Measurements from ENCODE around the gene RAD51B.

RAD51B gene

DNA sequence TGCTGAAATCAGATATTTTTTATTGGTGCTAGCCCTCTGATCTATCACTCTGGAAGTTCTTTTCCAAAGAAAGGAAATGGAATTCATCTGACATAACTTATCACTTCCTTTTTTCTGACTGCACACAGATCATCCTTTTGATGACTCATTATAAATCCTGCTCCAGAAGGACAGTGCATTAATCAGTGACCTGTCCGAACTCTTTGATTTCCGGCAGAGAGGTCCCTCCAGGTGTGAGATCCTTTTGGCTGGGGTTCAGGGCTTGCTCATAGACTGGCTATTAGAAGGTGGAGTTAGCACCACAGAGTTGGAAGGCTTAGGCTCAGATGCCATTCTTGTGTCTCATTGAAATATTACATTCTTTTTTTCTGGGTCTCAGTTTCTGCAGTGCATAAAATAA lies 645.1 kb downstream of the RAD51B start:
- TF ChIP-seq, protein P1, sequence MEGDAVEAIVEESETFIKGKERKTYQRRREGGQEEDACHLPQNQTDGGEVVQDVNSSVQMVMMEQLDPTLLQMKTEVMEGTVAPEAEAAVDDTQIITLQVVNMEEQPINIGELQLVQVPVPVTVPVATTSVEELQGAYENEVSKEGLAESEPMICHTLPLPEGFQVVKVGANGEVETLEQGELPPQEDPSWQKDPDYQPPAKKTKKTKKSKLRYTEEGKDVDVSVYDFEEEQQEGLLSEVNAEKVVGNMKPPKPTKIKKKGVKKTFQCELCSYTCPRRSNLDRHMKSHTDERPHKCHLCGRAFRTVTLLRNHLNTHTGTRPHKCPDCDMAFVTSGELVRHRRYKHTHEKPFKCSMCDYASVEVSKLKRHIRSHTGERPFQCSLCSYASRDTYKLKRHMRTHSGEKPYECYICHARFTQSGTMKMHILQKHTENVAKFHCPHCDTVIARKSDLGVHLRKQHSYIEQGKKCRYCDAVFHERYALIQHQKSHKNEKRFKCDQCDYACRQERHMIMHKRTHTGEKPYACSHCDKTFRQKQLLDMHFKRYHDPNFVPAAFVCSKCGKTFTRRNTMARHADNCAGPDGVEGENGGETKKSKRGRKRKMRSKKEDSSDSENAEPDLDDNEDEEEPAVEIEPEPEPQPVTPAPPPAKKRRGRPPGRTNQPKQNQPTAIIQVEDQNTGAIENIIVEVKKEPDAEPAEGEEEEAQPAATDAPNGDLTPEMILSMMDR (IDR thresholded peaks at IDR 0.05; ENCODE audit: low read length), result no peak
- H3K9ac ChIP-seq (ENCODE audit: low read length), result no peak overlapping the region
- H3K9me2 ChIP-seq (replicated peaks; ENCODE audit: insufficient read depth, low read length), result no peaks in the 10 kb centered on the region
- H3F3A ChIP-seq (ENCODE audit: insufficient read depth, low read length), result no peaks in the 10 kb centered on the region
- H3K4me1 ChIP-seq (ENCODE audit: low read length), result no peaks in the 10 kb centered on the region
- no peaks in the 10 kb centered on the region for H3K36me3 ChIP-seq (replicated peaks; ENCODE audit: insufficient read depth, low read length)
- no peaks in the 10 kb centered on the region for H3K79me2 ChIP-seq (ENCODE audit: low read length)
- H4K20me1 ChIP-seq (ENCODE audit: insufficient read depth, low read length), result no peaks in the 10 kb centered on the region
- H3K27ac ChIP-seq (ENCODE audit: low read length), result no peak overlapping the region
- H3K27me3 ChIP-seq (replicated peaks; ENCODE audit: insufficient read depth, low read length), result no peaks in the 10 kb centered on the region
- no peaks in the 10 kb centered on the region for H3K9me3 ChIP-seq (replicated peaks; ENCODE audit: insufficient read depth, low read length)
- DNase-seq, result no peak
- H3K4me2 ChIP-seq (ENCODE audit: low read depth, low read length), result no peak overlapping the region
- H3K4me3 ChIP-seq (ENCODE audit: low read length), result no peak overlapping the region
- no peak overlapping the region for H2AFZ ChIP-seq (ENCODE audit: low read length)

GRCh38 chr14:68466491-68466977 lies 647.0 kb downstream of the RAD51B start:
- no peaks in the 10 kb centered on the region for H3K9me2 ChIP-seq (replicated peaks; ENCODE audit: insufficient read depth, low read length)
- H2AFZ ChIP-seq (ENCODE audit: low read length), result no peak overlapping the region
- H3K79me2 ChIP-seq (ENCODE audit: low read length), result no peaks in the 10 kb centered on the region
- no peaks in the 10 kb centered on the region for H3K36me3 ChIP-seq (replicated peaks; ENCODE audit: insufficient read depth, low read length)
- H3K9me3 ChIP-seq (replicated peaks; ENCODE audit: insufficient read depth, low read length), result no peaks in the 10 kb centered on the region
- no peak overlapping the region for H3K4me3 ChIP-seq (ENCODE audit: low read length)
- H3K27ac ChIP-seq (ENCODE audit: low read length), result no peak overlapping the region
- H4K20me1 ChIP-seq (ENCODE audit: insufficient read depth, low read length), result no peaks in the 10 kb centered on the region
- no peaks in the 10 kb centered on the region for H3K4me1 ChIP-seq (ENCODE audit: low read length)
- no peaks in the 10 kb centered on the region for H3F3A ChIP-seq (ENCODE audit: insufficient read depth, low read length)
- H3K4me2 ChIP-seq (ENCODE audit: low read depth, low read length), result no peak overlapping the region
- TF ChIP-seq, protein P1 (IDR thresholded peaks at IDR 0.05; ENCODE audit: low read length), result no peak
- TF ChIP-seq EZH2 (optimal IDR thresholded peaks at IDR 0.05; ENCODE audit: low read depth, low read length), result no peak
- TF ChIP-seq EZH2phosphoT487 (IDR thresholded peaks at IDR 0.05; ENCODE audit: low read length), result no peak
- no peaks in the 10 kb centered on the region for H3K27me3 ChIP-seq (replicated peaks; ENCODE audit: insufficient read depth, low read length)
- no peak overlapping the region for H3K9ac ChIP-seq (ENCODE audit: low read length)
- DNase-seq, result no peak

DNA sequence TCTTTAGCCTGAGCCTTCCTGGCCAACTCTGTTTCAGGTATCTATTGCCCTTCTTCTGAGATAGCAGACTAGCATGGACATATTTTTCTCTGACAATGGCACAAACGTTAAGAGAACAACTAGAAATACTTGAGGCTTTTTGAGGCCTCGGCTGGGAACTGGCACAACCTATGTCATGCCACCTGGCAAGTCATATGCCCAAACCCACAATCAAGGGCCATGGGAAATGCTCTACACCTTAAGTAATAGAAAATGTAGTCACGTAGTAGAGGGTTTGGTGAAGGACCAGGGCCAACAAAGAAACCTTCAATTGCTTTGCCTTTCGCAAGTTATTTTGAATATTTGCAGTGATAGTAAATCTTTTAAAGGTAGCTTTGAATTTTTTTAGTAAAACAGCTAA lies 647.8 kb downstream of the RAD51B start:
- Histone ChIP-seq H4K20me1 (ENCODE audit: insufficient read depth, low read length) (no peaks in the 10 kb centered on the region), H3F3A (ENCODE audit: insufficient read depth, low read length) (no peaks in the 10 kb centered on the region), H3K27me3 (replicated peaks; ENCODE audit: insufficient read depth, low read length) (no peaks in the 10 kb centered on the region), H3K4me2 (ENCODE audit: low read depth, low read length) (no peak overlapping the region), H3K9me3 (replicated peaks; ENCODE audit: insufficient read depth, low read length) (no peaks in the 10 kb centered on the region), H3K36me3 (replicated peaks; ENCODE audit: insufficient read depth, low read length) (no peaks in the 10 kb centered on the region), H3K4me3 (ENCODE audit: low read length) (no peak overlapping the region), H3K79me2 (ENCODE audit: low read length) (no peaks in the 10 kb centered on the region), H3K9ac (ENCODE audit: low read length) (no peak overlapping the region), H3K4me1 (ENCODE audit: low read length) (no peaks in the 10 kb centered on the region), H3K9me2 (replicated peaks; ENCODE audit: insufficient read depth, low read length) (no peaks in the 10 kb centered on the region), H2AFZ (ENCODE audit: low read length) (no peak overlapping the region), H3K27ac (ENCODE audit: low read length) (no peak overlapping the region)
- TF ChIP-seq EZH2phosphoT487 (IDR thresholded peaks at IDR 0.05; ENCODE audit: low read length) (no peak), EZH2 (optimal IDR thresholded peaks at IDR 0.05; ENCODE audit: low read depth, low read length) (no peak)
- TF ChIP-seq, protein P1 (IDR thresholded peaks at IDR 0.05; ENCODE audit: low read length), result no peak
- no peak for DNase-seq
